ENCODE data around the gene SLC7A1. TPM values are rescaled to one million over a fixed set of nuclear protein-coding genes. Genes with fewer than 3 reads are reported as not detected.

The SLC7A1 gene
- total and polyA plus RNA-seq, 2 of the 13 experiments (the other 11 are each of a cell fraction or from before 2014, with no cell fraction given): 14.5 to 15.3 TPM

DNA sequence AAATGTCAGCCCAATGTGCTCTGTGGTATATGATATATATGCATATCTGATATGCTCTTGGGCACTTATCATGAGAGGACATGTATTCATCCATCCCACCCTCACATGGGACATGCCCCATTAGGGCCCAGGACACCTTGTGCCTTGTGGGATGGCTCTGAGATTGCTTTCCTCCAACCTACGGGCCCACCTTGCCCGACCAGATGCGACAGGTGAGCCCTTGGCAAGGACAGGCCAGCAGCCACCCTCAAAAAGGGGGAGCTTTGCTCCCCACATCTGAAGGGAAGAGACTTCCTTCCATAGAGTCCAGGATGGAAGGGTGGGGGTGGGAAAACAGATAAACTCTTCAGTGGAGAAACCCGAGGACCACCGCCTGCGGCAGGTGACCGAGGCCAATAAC, 58.6 kb downstream of the SLC7A1 start:
- Histone ChIP-seq H3K4me3 (replicated peaks in 1 of 3; ENCODE audit: insufficient read depth in 1 of 3, low read depth in 2 of 3, low read length in 3 of 3) (no peak overlapping the region), H3K27me3 (ENCODE audit: control insufficient read depth in 1 of 2, insufficient read depth in 2 of 2, low read length in 2 of 2) (no peaks in the 10 kb centered on the region), H4K20me1 (ENCODE audit: insufficient read depth, low read length) (peaks cover 21% of the 10 kb centered on the region; the same call in 1 of the 2 replicates), H3K9ac (ENCODE audit: insufficient read depth, low read depth, low read length) (no peak overlapping the region), H3K4me1 (ENCODE audit: insufficient read depth, low read length) (no peaks in the 10 kb centered on the region), H3K4me2 (ENCODE audit: low read depth, low read length) (no peak overlapping the region), H3K79me2 (ENCODE audit: insufficient read depth, low read length) (peaks cover 12% of the 10 kb centered on the region), H2AFZ (ENCODE audit: low read length) (no peak overlapping the region), H3K9me3 (ENCODE audit: low read length) (no peaks in the 10 kb centered on the region), H3K36me3 (replicated peaks in 1 of 2; ENCODE audit: control insufficient read depth in 1 of 2, insufficient read depth in 2 of 2, low read length in 2 of 2) (peaks cover 25 to 78% of the 10 kb centered on the region in 2 experiments), H3K27ac (ENCODE audit: extremely low read length, insufficient read depth, low read length) (no peak overlapping the region)
- ChIA-PET CTCF (ENCODE audit: low intra/inter-chr PET ratio, low total read pairs) (no interaction called here), POLR2A (no interaction called here)
- FAIRE-seq: no peak
- no TSS peak for BruUV-seq (replicated peaks)
- no peak for DNase-seq (ENCODE audit: low spot score)
- in situ Hi-C loops (cut with HindIII; ENCODE audit: extremely low pct_ligation_motif_present, low pct_unique_long_range_greater_than_20kb): no loop called here
- intact Hi-C loops (cut with micrococcal nuclease; ENCODE audit: unreplicated experiment): no loop called here
- TF ChIP-seq SUZ12 (IDR thresholded peaks at IDR 0.05; ENCODE audit: low read depth, low read length) (no peak), PHF20 (CRISPR knock-in tag; IDR thresholded peaks at IDR 0.05) (no peak), STAG1 (CRISPR knock-in tag; IDR thresholded peaks at IDR 0.05) (no peak), ZFP82 (CRISPR knock-in tag; IDR thresholded peaks at IDR 0.05; ENCODE audit: borderline replicate concordance) (no peak), RFXANK (CRISPR knock-in tag; IDR thresholded peaks at IDR 0.05) (no peak), ZNF709 (CRISPR knock-in tag; IDR thresholded peaks at IDR 0.05) (no peak), ZBTB3 (CRISPR knock-in tag; IDR thresholded peaks at IDR 0.05; ENCODE audit: borderline replicate concordance, low read depth) (no peak), FOXO1 (CRISPR knock-in tag; IDR thresholded peaks at IDR 0.05) (no peak), FLYWCH1 (CRISPR knock-in tag; IDR thresholded peaks at IDR 0.05) (no peak), ZFP91 (CRISPR knock-in tag; IDR thresholded peaks at IDR 0.05; ENCODE audit: borderline replicate concordance) (no peak), HIC2 (CRISPR knock-in tag; IDR thresholded peaks at IDR 0.05; ENCODE audit: low read depth) (no peak), HBP1 (CRISPR knock-in tag; IDR thresholded peaks at IDR 0.05; ENCODE audit: low read depth) (no peak), PTBP1 (IDR thresholded peaks at IDR 0.05; ENCODE audit: low read depth, low read length, poor library complexity, severe bottlenecking) (no peak), SP140L (CRISPR knock-in tag; IDR thresholded peaks at IDR 0.05; ENCODE audit: borderline replicate concordance) (no peak), ZNF282 (IDR thresholded peaks at IDR 0.05; ENCODE audit: partially characterized antibody) (no peak)
- ATAC-seq: no peak
- 98% methylated on average over 7 of the region's 7 CpGs for WGBS (ENCODE audit: low lambda C conversion rate)
